Fibroblast of pulmonary artery (primary cell): Measurements from ENCODE around the gene FAM200B.

ENCODE experiments used
- DNase-seq: peaks from one replicate; pipeline ENCODE4 v3.0.0-alpha.2; 2010; ENCODE audit warnings: low read depth
- H3K4me3 ChIP-seq: replicated peaks from 2 replicates; pipeline ENCODE4 v1.5.1; 2011; ENCODE audit warnings: low read depth, mild to moderate bottlenecking, control low read depth, low read length, moderate library complexity
- TF ChIP-seq, protein P1 (sequence below): IDR thresholded peaks from 2 replicates; pipeline ENCODE4 v1.5.1; 2011; ENCODE audit warnings: mild to moderate bottlenecking, control low read depth, low read length, inconsistent platforms; ENCODE audit errors: missing control alignments

FAM200B gene

DNA sequence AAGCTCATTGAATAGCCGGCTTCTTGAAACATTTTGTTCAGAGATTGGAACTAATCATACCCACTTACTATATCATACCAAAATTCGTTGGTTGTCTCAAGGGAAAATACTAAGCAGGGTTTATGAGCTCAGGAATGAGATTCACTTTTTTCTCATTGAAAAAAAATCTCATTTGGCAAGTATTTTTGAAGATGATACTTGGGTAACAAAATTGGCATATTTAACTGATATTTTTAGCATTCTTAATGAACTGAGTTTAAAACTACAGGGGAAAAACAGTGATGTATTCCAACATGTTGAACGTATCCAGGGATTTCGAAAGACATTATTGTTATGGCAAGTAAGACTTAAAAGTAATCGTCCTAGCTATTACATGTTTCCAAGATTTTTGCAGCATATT, 6.4 kb downstream of the FAM200B start:
- no peak overlapping the region for H3K4me3 ChIP-seq

DNA sequence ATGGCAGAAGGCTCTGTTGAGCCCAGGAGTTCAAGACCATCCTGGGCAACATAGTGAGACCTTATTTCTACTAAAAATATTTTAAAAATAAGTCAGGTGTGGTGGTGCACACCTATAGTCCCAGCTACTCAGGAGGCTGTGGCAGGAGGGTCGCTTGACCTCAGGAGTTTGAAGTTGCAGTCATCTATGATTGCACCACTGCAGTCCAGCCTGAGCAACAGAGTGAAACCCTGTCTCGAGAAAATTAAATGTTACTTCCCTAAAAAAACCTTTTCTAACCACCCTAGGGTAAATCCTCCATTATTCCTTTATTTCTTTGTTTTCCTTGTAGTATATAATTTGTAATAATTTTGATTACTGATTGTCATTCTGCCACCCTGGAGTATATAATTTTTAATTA, 7.9 kb downstream of the FAM200B start:
- peak; percentile 43 for DNase-seq
- TF ChIP-seq, protein P1, sequence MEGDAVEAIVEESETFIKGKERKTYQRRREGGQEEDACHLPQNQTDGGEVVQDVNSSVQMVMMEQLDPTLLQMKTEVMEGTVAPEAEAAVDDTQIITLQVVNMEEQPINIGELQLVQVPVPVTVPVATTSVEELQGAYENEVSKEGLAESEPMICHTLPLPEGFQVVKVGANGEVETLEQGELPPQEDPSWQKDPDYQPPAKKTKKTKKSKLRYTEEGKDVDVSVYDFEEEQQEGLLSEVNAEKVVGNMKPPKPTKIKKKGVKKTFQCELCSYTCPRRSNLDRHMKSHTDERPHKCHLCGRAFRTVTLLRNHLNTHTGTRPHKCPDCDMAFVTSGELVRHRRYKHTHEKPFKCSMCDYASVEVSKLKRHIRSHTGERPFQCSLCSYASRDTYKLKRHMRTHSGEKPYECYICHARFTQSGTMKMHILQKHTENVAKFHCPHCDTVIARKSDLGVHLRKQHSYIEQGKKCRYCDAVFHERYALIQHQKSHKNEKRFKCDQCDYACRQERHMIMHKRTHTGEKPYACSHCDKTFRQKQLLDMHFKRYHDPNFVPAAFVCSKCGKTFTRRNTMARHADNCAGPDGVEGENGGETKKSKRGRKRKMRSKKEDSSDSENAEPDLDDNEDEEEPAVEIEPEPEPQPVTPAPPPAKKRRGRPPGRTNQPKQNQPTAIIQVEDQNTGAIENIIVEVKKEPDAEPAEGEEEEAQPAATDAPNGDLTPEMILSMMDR: no peak

More for the DNA sequence above, 6.4 kb downstream of the FAM200B start:
- TF ChIP-seq, protein P1: no peak
- no peak for DNase-seq

DNA sequence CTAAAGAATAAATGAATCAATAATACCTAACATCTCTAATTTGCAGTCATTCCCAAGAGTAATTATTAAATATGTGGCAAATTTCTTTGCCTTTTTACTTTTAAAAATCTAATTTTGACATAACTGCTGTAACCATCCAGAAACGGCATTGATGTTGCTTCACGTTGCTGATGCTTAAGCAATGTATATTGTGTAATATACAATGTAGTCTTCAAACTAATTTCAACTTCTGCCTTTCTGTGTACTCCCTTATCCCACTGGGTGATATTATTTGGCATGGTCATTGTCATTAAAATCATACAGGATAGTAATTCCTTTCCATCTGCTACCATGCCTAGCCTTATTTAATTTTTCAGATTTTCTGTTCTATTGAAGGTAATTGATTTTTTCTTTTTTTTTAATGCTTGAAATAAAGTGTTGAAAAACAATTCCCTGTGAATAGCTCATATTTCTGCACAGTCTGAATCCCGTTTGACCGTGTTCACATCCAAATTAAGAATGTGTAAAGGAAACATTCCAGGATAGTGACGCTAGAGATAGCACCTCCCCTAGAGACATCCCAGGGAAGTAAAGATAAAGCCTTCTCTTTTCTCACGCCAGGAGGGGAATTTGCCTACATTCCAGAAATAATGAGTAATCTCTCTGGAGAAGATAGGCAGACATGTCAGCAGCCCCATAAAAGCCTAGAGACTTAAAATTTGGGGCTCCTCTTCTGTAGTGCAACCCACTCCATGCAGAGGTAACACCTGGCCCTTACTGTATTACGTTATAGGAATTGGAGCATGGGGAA, 8.6 kb downstream of the FAM200B start:
- DNase-seq: peak; percentile 97
- TF ChIP-seq, protein P1: no peak
- H3K4me3 ChIP-seq: no peak overlapping the region

More for the DNA sequence above, 7.9 kb downstream of the FAM200B start:
- H3K4me3 ChIP-seq: no peak overlapping the region

- TF ChIP-seq, protein P1: no peak
- H3K4me3 ChIP-seq: no peak overlapping the region
- peak; percentile 66 for DNase-seq
These were observed 9.9 kb downstream of the FAM200B start for GRCh38 chr4:15691346-15692135.

DNA sequence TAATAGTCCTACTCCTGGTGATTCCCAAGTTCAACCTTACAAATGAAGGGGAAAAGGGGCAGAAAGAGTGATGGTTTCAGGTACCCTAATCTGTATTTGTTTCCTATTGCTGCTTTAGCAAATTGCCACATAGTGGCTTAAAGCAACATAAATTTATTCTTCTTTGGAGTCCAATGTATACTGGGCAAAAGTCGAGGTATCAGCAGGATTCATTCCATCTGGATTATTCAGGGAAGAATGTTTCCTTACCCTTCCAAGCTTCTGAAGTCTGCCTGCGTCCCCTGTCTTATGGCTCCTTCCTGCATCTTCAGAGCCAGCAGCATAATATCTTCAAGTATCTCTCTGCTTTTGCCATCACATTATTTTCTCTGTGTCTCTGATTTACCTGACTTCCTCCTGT, 11.0 kb downstream of the FAM200B start:
- no peak overlapping the region for H3K4me3 ChIP-seq

GRCh38 chr4:15694431-15694830, 12.8 kb downstream of the FAM200B start:
- H3K4me3 ChIP-seq: no peak overlapping the region
- TF ChIP-seq, protein P1: no peak
- no peak for DNase-seq

More for the DNA sequence above, 11.0 kb downstream of the FAM200B start:
- DNase-seq: no peak
- TF ChIP-seq, protein P1: no peak
